GM23338 (cell line): ENCODE results near the gene MORN2. TPM values are rescaled to one million over a fixed set of nuclear protein-coding genes. Genes with fewer than 3 reads are reported as not detected.

ENCODE experiments used
- ATAC-seq: fragments of 200-7000 bp; cut with Tn5 transposase; 3 replicates; pipeline ENCODE4 v1.9.1; 2020
- DNase-seq: peaks from one replicate; pipeline ENCODE4 v3.0.0-alpha.2; 2015; ENCODE audit warnings: low spot score
- H2AFZ ChIP-seq: fragments of 200-600 bp; sonication (generic); 2 replicates; pipeline ENCODE4 v1.8.0; 2016; ENCODE audit warnings: antibody characterized with exemption, mild to moderate bottlenecking, moderate library complexity
- H3F3A ChIP-seq: fragments of 200-600 bp; sonication (generic); replicated peaks from 2 replicates; pipeline ENCODE4 v1.8.0; 2017; ENCODE audit warnings: antibody characterized with exemption, mixed run types, low read depth
- H3K27ac ChIP-seq: fragments of 200-600 bp; sonication (generic); 2 replicates; pipeline ENCODE4 v1.6.1; 2016; ENCODE audit warnings: low read depth
- H3K27me3 ChIP-seq: fragments of 200-600 bp; sonication (generic); 2 replicates; pipeline ENCODE4 v1.8.0; 2016; ENCODE audit warnings: mild to moderate bottlenecking, mixed run types, moderate library complexity; ENCODE audit not compliant: insufficient read depth
- H3K36me3 ChIP-seq: fragments of 200-600 bp; sonication (generic); 2 replicates; pipeline ENCODE4 v1.8.0; 2016; ENCODE audit warnings: mild to moderate bottlenecking; ENCODE audit not compliant: insufficient read depth
- H3K4me1 ChIP-seq: fragments of 200-600 bp; sonication (generic); 2 replicates; pipeline ENCODE4 v1.8.0; 2016; ENCODE audit warnings: mild to moderate bottlenecking, moderate library complexity; ENCODE audit not compliant: insufficient read depth
- H3K4me2 ChIP-seq: fragments of 200-600 bp; sonication (generic); 2 replicates; pipeline ENCODE4 v1.7.1; 2017; ENCODE audit warnings: mixed run types
- H3K4me3 ChIP-seq: fragments of 200-600 bp; sonication (generic); 2 replicates; pipeline ENCODE4 v1.6.1; 2016; ENCODE audit warnings: mixed run types
- H3K79me2 ChIP-seq: fragments of 200-600 bp; sonication (generic); replicated peaks from 2 replicates; pipeline ENCODE4 v1.8.0; 2017; ENCODE audit warnings: mild to moderate bottlenecking; ENCODE audit not compliant: insufficient read depth
- H3K9me2 ChIP-seq: fragments of 200-600 bp; sonication (generic); 2 replicates; pipeline ENCODE4 v1.8.0; 2017; ENCODE audit not compliant: insufficient read depth
- H4K20me1 ChIP-seq: fragments of 200-600 bp; sonication (generic); replicated peaks from 2 replicates; pipeline ENCODE4 v1.8.0; 2017; ENCODE audit warnings: mild to moderate bottlenecking; ENCODE audit not compliant: insufficient read depth
- H3K27ac Mint-ChIP-seq: 2 replicates; pipeline ENCODE4 v1.8.0; 2020; ENCODE audit warnings: inconsistent platforms, mild to moderate bottlenecking, moderate library complexity, mixed read lengths
- H3K27me3 Mint-ChIP-seq: 3 replicates; pipeline ENCODE4 v1.8.0; 2022; ENCODE audit warnings: low read depth, mild to moderate bottlenecking, moderate library complexity, mixed read lengths, inconsistent platforms; ENCODE audit not compliant: insufficient read depth, poor library complexity
- H3K36me3 Mint-ChIP-seq: 3 replicates; pipeline ENCODE4 v1.8.0; 2021; ENCODE audit warnings: low read depth, mild to moderate bottlenecking, inconsistent platforms, moderate library complexity, mixed read lengths
- H3K4me1 Mint-ChIP-seq: 3 replicates; pipeline ENCODE4 v1.8.0; 2020; ENCODE audit warnings: mild to moderate bottlenecking, inconsistent platforms, mixed read lengths
- H3K4me3 Mint-ChIP-seq: 3 replicates; pipeline ENCODE4 v1.8.0; 2021; ENCODE audit warnings: moderate library complexity, mild to moderate bottlenecking, inconsistent platforms, mixed read lengths
- H3K9me3 Mint-ChIP-seq: 3 replicates; pipeline ENCODE4 v1.8.0; 2020; ENCODE audit warnings: moderate library complexity, mild to moderate bottlenecking, inconsistent platforms, mixed read lengths
- CREB1 ChIP-seq: fragments of 250-450 bp; sonication (Bioruptor Pico); IDR thresholded peaks from 2 replicates; pipeline ENCODE4 v1.5.0; 2020; ENCODE audit warnings: low read depth, mild to moderate bottlenecking, moderate library complexity
- CTCF ChIP-seq, 2 experiments: fragments of 200-600 bp in 1 of 2; sonication (generic) in 1 of 2; conservative IDR thresholded peaks; 2 replicates each; pipeline versions ENCODE4 v1.5.1 to v1.6.1; 2016 to 2017; ENCODE audit warnings: antibody characterized with exemption in 2 of 2, low read depth in 2 of 2, mild to moderate bottlenecking in 2 of 2, moderate library complexity in 1 of 2
- EZH2 ChIP-seq: fragments of 200-600 bp; sonication (generic); IDR thresholded peaks from one replicate; pipeline ENCODE4 v1.8.0; 2017; ENCODE audit warnings: antibody characterized with exemption, mild to moderate bottlenecking, low read depth; ENCODE audit not compliant: unreplicated experiment
- EZH2phosphoT487 ChIP-seq: fragments of 200-600 bp; sonication (generic); IDR thresholded peaks from one replicate; pipeline ENCODE4 v1.8.1; 2018; ENCODE audit warnings: antibody characterized with exemption; ENCODE audit not compliant: unreplicated experiment
- JUNB ChIP-seq: IDR thresholded peaks from one replicate; pipeline ENCODE4 v1.6.1; 2016; ENCODE audit warnings: antibody characterized with exemption; ENCODE audit not compliant: unreplicated experiment
- NANOG ChIP-seq: IDR thresholded peaks from 2 replicates; pipeline ENCODE4 v1.6.1; 2016; ENCODE audit warnings: antibody characterized with exemption, borderline replicate concordance
- POLR2AphosphoS5 ChIP-seq: IDR thresholded peaks from 2 replicates; pipeline ENCODE4 v1.6.1; 2016; ENCODE audit warnings: antibody characterized with exemption, low read depth
- STAT1 ChIP-seq: IDR thresholded peaks from one replicate; pipeline ENCODE4 v1.6.1; 2016; ENCODE audit warnings: antibody characterized with exemption; ENCODE audit not compliant: unreplicated experiment
- ZNF114 ChIP-seq: fragments of 250-450 bp; sonication (Bioruptor Pico); IDR thresholded peaks from 2 replicates; pipeline ENCODE4 v1.5.0; 2020; ENCODE audit warnings: mild to moderate bottlenecking, moderate library complexity
- ZNF331 ChIP-seq: fragments of 250-450 bp; sonication (Bioruptor Pico); IDR thresholded peaks from 2 replicates; pipeline ENCODE4 v1.5.0; 2020; ENCODE audit warnings: low read depth, mild to moderate bottlenecking, moderate library complexity
- ZNF462 ChIP-seq: fragments of 250-450 bp; sonication (Bioruptor Pico); IDR thresholded peaks from 2 replicates; pipeline ENCODE4 v1.5.0; 2020; ENCODE audit warnings: mild to moderate bottlenecking, moderate library complexity
- polyA plus RNA-seq: library from polyadenylated mRNA; unstranded; fragments of >200 nt; fragmentation: Nextera tagmentation; extraction: Ambion mirVana; gene quantifications from 2 replicates; pipeline ENCODE4 v1.2.1, GENCODE V29; 2016
- total RNA-seq: library from RNA; depleted of rRNA; stranded (reverse); fragments of >200 nt; shearing (Covaris generic); gene quantifications from 2 replicates; pipeline ENCODE4 v1.2.3, GENCODE V29; 2014
- TF ChIP-seq, protein P1 (sequence below): IDR thresholded peaks from one replicate; pipeline ENCODE4 v1.6.1; 2018; ENCODE audit warnings: antibody characterized with exemption; ENCODE audit not compliant: unreplicated experiment
- TF ChIP-seq, protein P2 (sequence below): IDR thresholded peaks from 2 replicates; pipeline ENCODE4 v1.6.1; 2016; ENCODE audit warnings: antibody characterized with exemption

MORN2 gene
- total and polyA plus RNA-seq, 2 experiments from 2014 or later: 7.6 to 45.2 TPM

- H3F3A ChIP-seq: no peaks in the 10 kb centered on the region
- H3K27me3 Mint-ChIP-seq: peaks cover 1% of the 10 kb centered on the region
Observed at GRCh38 chr2:38850045-38850444, 25.7 kb upstream of the MORN2 start.

More at GRCh38 chr2:38850045-38850444, 25.7 kb upstream of the MORN2 start:
- Histone ChIP-seq H3K4me1 (no peaks in the 10 kb centered on the region), H3K79me2 (no peaks in the 10 kb centered on the region), H4K20me1 (no peaks in the 10 kb centered on the region; the same call in 1 of the 2 replicates), H3K36me3 (peaks cover 11% of the 10 kb centered on the region), H3K27ac (no peak overlapping the region), H3K4me2 (no peak overlapping the region), H3K4me3 (no peak overlapping the region), H3K9me2 (no peaks in the 10 kb centered on the region), H3K27me3 (no peaks in the 10 kb centered on the region), H2AFZ (no peak overlapping the region)
- peaks cover 42% of the 10 kb centered on the region for H3K36me3 Mint-ChIP-seq
- no peaks in the 10 kb centered on the region for H3K4me1 Mint-ChIP-seq
- TF ChIP-seq EZH2phosphoT487 (no peak), ZNF114 (CRISPR knock-in tag) (no peak), ZNF331 (CRISPR knock-in tag) (no peak), CTCF (conservative IDR thresholded peaks at IDR 0.05; ENCODE audit: low read depth in 2 of 2) (no peak), NANOG (no peak), JUNB (no peak), POLR2AphosphoS5 (no peak), STAT1 (no peak), CREB1 (CRISPR knock-in tag) (no peak), ZNF462 (CRISPR knock-in tag) (no peak), EZH2 (no peak)
- TF ChIP-seq, protein P1, sequence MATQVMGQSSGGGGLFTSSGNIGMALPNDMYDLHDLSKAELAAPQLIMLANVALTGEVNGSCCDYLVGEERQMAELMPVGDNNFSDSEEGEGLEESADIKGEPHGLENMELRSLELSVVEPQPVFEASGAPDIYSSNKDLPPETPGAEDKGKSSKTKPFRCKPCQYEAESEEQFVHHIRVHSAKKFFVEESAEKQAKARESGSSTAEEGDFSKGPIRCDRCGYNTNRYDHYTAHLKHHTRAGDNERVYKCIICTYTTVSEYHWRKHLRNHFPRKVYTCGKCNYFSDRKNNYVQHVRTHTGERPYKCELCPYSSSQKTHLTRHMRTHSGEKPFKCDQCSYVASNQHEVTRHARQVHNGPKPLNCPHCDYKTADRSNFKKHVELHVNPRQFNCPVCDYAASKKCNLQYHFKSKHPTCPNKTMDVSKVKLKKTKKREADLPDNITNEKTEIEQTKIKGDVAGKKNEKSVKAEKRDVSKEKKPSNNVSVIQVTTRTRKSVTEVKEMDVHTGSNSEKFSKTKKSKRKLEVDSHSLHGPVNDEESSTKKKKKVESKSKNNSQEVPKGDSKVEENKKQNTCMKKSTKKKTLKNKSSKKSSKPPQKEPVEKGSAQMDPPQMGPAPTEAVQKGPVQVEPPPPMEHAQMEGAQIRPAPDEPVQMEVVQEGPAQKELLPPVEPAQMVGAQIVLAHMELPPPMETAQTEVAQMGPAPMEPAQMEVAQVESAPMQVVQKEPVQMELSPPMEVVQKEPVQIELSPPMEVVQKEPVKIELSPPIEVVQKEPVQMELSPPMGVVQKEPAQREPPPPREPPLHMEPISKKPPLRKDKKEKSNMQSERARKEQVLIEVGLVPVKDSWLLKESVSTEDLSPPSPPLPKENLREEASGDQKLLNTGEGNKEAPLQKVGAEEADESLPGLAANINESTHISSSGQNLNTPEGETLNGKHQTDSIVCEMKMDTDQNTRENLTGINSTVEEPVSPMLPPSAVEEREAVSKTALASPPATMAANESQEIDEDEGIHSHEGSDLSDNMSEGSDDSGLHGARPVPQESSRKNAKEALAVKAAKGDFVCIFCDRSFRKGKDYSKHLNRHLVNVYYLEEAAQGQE: no peak
- TF ChIP-seq, protein P2, sequence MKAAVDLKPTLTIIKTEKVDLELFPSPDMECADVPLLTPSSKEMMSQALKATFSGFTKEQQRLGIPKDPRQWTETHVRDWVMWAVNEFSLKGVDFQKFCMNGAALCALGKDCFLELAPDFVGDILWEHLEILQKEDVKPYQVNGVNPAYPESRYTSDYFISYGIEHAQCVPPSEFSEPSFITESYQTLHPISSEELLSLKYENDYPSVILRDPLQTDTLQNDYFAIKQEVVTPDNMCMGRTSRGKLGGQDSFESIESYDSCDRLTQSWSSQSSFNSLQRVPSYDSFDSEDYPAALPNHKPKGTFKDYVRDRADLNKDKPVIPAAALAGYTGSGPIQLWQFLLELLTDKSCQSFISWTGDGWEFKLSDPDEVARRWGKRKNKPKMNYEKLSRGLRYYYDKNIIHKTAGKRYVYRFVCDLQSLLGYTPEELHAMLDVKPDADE: no peak
- H3K4me3 Mint-ChIP-seq: no peak overlapping the region
- H3K9me3 Mint-ChIP-seq: no peaks in the 10 kb centered on the region; the same call in 2 of the 3 replicates
- no peak overlapping the region for H3K27ac Mint-ChIP-seq
- DNase-seq (no peak), ATAC-seq (no peak)
